NCI-H1694 treated with DMSO at 0.1 percent for 48 hours (cell line): ENCODE results near the gene B3GALT4.
"Not testable (repeated sequence)": the region's sequence is repeated elsewhere in the genome, so short reads cannot be mapped to it uniquely, and the experiment has no call there.

Experiments
- DNase-seq: peaks from one replicate; lab custom pipeline; 2025; lab: John Stamatoyannopoulos, UW

B3GALT4 gene

DNA sequence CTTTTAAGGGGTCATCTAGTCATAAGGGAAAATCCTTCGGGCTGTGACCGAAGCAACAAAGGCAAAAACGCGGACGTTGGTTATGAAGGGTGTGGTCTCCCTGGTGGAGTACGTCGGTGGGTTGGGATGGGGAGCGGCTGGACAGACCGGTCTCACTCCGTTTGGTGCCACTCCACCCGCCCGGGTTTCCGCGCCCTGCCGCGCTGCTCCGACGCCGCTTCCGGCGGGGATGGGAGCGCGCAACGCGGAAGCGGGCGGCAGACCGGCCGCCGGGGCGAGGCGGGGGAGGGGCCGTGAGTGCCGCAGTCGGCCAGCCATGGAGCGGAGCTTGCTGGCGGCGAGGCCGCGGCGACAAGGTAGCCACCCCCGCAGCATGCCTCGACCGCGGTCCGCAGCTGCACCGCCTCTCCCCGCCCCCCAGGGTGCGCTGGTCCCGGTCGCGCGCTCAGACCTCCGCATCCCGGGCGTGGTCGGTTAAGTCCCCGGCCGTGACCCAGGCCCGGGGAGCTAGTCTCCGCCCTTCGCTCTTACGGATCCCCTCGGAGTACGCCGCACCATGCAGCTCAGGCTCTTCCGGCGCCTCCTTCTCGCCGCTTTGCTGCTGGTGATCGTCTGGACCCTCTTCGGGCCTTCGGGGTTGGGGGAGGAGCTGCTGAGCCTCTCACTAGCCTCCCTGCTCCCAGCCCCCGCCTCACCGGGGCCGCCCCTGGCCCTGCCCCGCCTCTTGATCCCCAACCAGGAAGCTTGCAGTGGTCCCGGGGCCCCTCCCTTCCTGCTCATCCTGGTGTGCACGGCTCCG, at the start of gene B3GALT4:
TSS of gene B3GALT4 (plus strand) at position 260 of the 799 bp plus-strand sequence. CDS start at position 557, 297 bp downstream.
- DNase-seq = no peak

- no peak for DNase-seq
These were observed 41.7 kb upstream of the B3GALT4 start for GRCh38 chr6:33235221-33235634.

- no peak for DNase-seq
These were observed 40.6 kb upstream of the B3GALT4 start for GRCh38 chr6:33236328-33236727.

DNA sequence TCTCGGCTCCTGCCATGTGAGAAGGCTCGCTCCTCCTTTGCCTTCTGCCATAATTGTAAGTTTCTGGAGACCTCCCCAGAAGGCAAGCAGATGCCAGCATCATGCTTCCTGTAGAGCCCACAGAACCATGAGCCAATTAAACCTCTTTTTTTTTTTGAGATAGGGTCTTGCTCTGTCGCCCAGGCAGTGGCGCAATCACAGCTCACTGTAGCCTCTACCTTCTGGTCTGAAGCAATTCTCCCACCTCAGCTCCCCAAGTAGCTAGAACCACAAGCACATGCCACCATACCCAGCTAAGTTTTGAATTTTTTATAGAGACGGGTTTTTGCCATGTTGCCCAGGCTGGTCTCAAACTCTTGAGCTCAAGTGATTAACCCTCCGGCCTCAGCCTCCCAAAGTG, 40.1 kb upstream of the B3GALT4 start:
- no peak for DNase-seq

- no peak for DNase-seq
These were observed 39.2 kb upstream of the B3GALT4 start for GRCh38 chr6:33237741-33238140.

DNA sequence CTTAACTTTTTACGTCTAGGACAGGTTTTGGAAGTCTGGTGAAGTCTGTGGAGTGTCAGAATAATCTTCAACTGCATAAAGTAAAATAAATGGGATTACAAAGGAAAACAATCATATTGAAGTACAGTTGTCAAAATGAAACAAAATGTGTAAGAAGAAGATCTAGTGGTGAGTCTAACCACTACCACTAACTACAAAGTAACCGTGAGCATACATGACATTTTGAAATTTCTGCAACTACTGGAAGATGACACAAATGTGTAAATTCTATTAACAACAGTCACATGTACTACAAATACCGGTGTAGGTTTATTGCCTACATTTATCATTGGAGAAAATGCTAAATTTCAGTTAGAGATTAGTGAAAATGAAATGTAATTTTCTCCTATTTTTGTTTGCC, 35.0 kb upstream of the B3GALT4 start:
- no peak for DNase-seq

DNA sequence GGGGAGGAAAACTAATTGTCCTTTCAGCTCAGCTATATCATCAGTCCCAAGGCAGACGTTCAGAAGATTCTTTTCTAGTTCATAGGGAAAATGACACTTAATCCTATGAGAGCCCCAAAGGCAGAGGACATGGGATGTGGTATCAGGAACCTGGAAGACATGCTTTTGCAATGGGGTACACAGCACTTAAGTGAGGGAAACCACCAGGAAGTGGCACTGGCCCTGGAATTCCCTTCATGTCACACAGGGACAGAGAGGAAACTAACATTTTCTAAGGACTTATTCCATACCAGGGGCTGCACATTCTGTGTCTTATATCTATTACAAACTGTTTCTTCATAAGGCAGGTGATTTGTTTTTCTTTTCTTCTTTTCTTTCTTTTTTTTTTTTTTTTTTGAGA, 33.4 kb upstream of the B3GALT4 start:
- DNase-seq = no peak

GRCh38 chr6:33247977-33248642, 28.8 kb upstream of the B3GALT4 start:
- DNase-seq = peak; percentile 76

DNA sequence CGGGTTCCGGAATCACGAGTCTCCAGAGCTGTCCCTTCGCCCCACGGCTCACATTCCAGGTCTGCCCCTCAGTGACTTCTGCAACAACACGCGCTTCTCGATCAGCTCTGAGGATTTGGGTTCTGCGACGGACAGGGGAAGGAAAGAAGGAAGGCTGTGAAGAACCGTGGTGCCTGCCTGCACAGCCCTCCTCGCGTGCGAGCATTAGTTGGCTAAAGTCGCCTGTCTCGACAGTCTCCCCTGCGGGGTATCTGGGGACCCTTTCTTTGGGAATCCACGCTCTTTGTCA, 28.3 kb upstream of the B3GALT4 start:
- DNase-seq = no peak

GRCh38 chr6:33248932-33249731, 27.8 kb upstream of the B3GALT4 start:
- DNase-seq = peak; percentile 98

DNA sequence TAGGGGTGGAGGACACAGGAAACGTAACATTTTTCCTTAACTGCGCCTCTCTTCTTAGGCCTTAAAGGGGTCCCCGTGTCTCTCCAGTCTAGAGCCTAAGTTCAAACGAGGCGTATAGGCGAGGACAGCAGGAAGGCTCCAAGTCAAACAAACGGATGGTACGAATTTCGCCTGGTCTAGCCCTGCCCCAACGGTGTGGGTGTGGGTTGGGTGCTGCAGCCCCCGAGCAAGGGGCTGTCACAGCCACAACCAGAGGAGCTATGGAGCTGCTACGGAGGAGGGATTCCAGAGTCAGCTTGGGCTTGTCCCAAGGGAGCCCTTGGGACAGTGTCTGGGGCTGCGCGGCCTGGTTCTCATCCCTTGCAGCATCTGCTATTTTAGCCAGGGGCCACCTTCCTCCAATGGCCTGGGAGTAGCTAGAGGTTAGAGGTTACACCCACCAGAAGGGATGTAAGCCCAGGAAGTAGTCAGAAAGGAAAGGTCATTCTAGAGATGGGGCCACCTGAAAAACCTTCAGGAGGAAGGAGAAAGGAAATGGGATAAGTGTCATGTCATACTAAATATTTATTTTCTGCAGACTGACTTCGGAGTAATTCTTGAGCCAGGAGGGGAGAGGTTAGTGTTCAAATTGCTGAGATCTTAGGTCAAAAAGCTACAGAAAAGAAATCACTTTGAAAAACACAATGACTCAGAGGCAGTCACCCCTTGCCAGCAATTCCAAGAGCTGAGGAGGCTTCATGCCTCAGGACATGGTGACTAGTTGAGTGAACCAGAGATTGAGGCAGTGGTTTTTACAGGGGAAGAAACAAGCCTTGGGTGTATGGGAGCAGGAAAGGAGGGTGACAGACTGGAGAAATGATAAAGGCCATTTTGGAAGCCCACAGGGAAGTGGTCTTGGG, 26.9 kb upstream of the B3GALT4 start:
- peak; percentile 42 for DNase-seq

DNA sequence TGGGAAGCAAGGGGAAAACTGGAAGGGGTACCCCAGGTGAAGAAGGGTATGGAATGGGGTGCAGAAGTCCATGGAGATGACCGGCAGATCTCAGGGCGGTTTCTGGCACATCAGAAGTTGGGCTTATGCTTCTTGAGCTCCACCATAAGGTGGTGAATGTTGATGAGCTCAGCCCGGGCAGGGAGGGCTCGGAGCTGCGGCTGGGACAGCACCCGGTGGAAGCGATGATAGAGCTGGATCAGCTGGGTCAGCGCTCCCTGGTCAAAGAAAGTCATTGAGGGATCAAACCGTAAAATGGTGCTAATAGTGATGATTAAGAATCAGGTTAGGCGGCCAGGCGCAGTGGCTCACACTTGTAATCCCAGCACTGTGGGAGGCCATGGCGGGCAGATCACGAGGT, 26.2 kb upstream of the B3GALT4 start:
- no peak for DNase-seq

- no peak for DNase-seq
These were observed 25.4 kb upstream of the B3GALT4 start for GRCh38 chr6:33251395-33252012.

GRCh38 chr6:33252759-33253158, 24.2 kb upstream of the B3GALT4 start:
- no peak for DNase-seq

- DNase-seq = no peak
These were observed 22.3 kb upstream of the B3GALT4 start for GRCh38 chr6:33254591-33254990.

- no peak for DNase-seq
These were observed 17.9 kb upstream of the B3GALT4 start for GRCh38 chr6:33259032-33259431.

- not testable (repeated sequence) for DNase-seq
These were observed 14.4 kb upstream of the B3GALT4 start for GRCh38 chr6:33262490-33262889.

DNA sequence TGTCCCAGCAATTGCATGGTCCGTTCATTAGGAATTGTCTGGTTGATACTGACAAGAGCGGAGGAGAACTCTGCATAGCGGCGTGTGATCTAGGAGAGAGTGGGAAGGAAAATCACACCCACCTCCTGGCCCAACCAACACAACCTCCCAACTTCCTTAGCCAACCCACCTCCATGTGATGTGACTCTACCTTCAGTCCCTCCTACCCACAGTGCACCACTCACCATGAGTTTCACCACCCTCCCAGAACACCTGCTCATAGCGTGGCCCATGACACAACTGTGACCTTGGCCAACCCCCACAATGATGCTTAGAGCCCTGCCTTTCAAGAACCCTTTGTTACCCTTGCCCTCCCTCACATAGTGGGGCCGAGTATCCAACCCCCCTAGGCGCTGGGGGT, 12.9 kb upstream of the B3GALT4 start:
- DNase-seq = no peak

- no peak for DNase-seq
These were observed 5.8 kb upstream of the B3GALT4 start for GRCh38 chr6:33271117-33271467.

- peak; percentile 97 for DNase-seq
These were observed 5.3 kb upstream of the B3GALT4 start, which contains the start of the genes RPS18 and VPS52 for GRCh38 chr6:33271468-33272274. RPS18 (plus strand) TSS chr6:33272075; CDS start chr6:33272120, 45 bp downstream. VPS52 (minus strand) TSS chr6:33271876; CDS start chr6:33271675, 201 bp downstream.
